ENCODE measurements around the gene WDR74. TPM values are rescaled to one million over a fixed set of nuclear protein-coding genes. Genes with fewer than 3 reads are reported as not detected.

The WDR74 gene
- total and polyA plus RNA-seq, 2 of the 13 experiments (the other 11 are each of a cell fraction or from before 2014, with no cell fraction given): 77.0 to 83.3 TPM

DNA sequence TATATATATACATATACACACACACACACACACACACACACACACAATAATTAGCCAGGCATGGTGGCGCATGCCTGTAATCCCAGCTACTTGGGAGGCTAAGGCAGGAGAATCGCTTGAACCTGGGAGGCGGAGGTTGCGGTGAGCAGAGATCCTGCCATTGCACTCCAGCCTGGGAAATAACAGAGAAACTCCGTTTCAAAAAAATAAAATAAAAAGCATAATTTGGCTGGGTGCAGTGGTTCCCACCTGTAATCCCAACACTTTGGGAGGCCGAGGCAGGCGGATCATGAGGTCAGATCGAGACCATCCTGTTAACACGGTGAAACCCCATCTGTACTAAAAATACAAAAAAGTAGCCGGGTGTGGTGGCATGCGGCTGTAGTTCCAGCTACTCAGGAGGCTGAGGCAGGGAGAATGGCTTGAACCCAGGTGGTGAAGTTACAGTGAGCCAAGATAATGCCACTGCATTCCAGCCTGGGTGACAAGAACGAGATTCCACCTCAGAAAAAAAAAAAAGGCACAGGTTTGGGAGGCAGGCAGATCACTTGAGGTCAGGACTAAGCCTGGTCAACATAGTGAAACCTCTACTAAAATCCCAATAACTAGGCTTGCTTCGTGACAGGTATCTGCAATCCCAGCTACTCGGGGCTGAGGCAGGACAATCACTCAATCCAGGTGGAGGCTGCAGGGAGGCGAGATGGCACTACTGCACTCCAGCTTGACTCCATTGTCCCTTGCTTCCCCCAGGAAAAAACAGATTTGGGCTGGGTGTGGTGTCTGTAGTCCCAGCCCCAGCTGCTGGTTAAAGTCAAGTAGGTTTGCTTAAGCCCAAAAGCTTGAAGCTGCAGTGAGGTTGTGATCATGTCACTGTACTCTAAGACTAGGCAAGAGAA is 11.8 kb upstream of the WDR74 start (continued):
- TF ChIP-seq, protein P1, sequence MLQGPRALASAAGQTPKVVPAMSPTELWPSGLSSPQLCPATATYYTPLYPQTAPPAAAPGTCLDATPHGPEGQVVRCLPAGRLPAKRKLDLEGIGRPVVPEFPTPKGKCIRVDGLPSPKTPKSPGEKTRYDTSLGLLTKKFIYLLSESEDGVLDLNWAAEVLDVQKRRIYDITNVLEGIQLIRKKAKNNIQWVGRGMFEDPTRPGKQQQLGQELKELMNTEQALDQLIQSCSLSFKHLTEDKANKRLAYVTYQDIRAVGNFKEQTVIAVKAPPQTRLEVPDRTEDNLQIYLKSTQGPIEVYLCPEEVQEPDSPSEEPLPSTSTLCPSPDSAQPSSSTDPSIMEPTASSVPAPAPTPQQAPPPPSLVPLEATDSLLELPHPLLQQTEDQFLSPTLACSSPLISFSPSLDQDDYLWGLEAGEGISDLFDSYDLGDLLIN (CRISPR knock-in tag; IDR thresholded peaks at IDR 0.05; ENCODE audit: borderline replicate concordance): no peak
- TF ChIP-seq FOSL2 (CRISPR knock-in tag; IDR thresholded peaks at IDR 0.05): no peak
- no peak for TF ChIP-seq NCOA2 (CRISPR knock-in tag; IDR thresholded peaks at IDR 0.05)
- peak; percentile 15; the same call in 1 of the 2 replicates for TF ChIP-seq SOX13 (IDR thresholded peaks at IDR 0.05)
- TF ChIP-seq SOX13 (CRISPR knock-in tag; conservative IDR thresholded peaks at IDR 0.05 in 1 of 2, IDR thresholded peaks at IDR 0.05 in 1 of 2): 0 out of 4 replicates have a peak, but pooled peaks of 1 of the 2 experiments have one; percentile 59
- TF ChIP-seq RXRA (CRISPR knock-in tag; IDR thresholded peaks at IDR 0.05): peak; percentile 17; the same call in 1 of the 2 replicates
- TF ChIP-seq, protein P2, sequence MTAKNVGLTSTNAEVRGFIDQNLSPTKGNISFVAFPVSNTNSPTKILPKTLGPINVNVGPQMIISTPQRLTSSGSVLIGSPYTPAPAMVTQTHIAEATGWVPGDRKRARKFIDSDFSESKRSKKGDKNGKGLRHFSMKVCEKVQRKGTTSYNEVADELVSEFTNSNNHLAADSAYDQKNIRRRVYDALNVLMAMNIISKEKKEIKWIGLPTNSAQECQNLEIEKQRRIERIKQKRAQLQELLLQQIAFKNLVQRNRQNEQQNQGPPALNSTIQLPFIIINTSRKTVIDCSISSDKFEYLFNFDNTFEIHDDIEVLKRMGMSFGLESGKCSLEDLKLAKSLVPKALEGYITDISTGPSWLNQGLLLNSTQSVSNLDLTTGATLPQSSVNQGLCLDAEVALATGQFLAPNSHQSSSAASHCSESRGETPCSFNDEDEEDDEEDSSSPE (CRISPR knock-in tag; IDR thresholded peaks at IDR 0.05): no peak
- no peak for TF ChIP-seq ZNF253 (CRISPR knock-in tag; IDR thresholded peaks at IDR 0.05; ENCODE audit: borderline replicate concordance)
- no peak for TF ChIP-seq SMARCC2 (IDR thresholded peaks at IDR 0.05)
- no peak for TF ChIP-seq HOXA3 (CRISPR knock-in tag; IDR thresholded peaks at IDR 0.05)
- TF ChIP-seq CHCHD3 (CRISPR knock-in tag; IDR thresholded peaks at IDR 0.05): no peak
- no peak for TF ChIP-seq ZNF282 (IDR thresholded peaks at IDR 0.05; ENCODE audit: partially characterized antibody)
- TF ChIP-seq, protein P3, sequence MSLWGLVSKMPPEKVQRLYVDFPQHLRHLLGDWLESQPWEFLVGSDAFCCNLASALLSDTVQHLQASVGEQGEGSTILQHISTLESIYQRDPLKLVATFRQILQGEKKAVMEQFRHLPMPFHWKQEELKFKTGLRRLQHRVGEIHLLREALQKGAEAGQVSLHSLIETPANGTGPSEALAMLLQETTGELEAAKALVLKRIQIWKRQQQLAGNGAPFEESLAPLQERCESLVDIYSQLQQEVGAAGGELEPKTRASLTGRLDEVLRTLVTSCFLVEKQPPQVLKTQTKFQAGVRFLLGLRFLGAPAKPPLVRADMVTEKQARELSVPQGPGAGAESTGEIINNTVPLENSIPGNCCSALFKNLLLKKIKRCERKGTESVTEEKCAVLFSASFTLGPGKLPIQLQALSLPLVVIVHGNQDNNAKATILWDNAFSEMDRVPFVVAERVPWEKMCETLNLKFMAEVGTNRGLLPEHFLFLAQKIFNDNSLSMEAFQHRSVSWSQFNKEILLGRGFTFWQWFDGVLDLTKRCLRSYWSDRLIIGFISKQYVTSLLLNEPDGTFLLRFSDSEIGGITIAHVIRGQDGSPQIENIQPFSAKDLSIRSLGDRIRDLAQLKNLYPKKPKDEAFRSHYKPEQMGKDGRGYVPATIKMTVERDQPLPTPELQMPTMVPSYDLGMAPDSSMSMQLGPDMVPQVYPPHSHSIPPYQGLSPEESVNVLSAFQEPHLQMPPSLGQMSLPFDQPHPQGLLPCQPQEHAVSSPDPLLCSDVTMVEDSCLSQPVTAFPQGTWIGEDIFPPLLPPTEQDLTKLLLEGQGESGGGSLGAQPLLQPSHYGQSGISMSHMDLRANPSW (CRISPR knock-in tag; IDR thresholded peaks at IDR 0.05; ENCODE audit: borderline replicate concordance): no peak
- TF ChIP-seq AHR (CRISPR knock-in tag; IDR thresholded peaks at IDR 0.05): no peak
- TF ChIP-seq, protein P4, sequence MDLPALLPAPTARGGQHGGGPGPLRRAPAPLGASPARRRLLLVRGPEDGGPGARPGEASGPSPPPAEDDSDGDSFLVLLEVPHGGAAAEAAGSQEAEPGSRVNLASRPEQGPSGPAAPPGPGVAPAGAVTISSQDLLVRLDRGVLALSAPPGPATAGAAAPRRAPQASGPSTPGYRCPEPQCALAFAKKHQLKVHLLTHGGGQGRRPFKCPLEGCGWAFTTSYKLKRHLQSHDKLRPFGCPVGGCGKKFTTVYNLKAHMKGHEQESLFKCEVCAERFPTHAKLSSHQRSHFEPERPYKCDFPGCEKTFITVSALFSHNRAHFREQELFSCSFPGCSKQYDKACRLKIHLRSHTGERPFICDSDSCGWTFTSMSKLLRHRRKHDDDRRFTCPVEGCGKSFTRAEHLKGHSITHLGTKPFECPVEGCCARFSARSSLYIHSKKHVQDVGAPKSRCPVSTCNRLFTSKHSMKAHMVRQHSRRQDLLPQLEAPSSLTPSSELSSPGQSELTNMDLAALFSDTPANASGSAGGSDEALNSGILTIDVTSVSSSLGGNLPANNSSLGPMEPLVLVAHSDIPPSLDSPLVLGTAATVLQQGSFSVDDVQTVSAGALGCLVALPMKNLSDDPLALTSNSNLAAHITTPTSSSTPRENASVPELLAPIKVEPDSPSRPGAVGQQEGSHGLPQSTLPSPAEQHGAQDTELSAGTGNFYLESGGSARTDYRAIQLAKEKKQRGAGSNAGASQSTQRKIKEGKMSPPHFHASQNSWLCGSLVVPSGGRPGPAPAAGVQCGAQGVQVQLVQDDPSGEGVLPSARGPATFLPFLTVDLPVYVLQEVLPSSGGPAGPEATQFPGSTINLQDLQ (CRISPR knock-in tag; IDR thresholded peaks at IDR 0.05): no peak

Measured in HepG2 (cell line).